Measurements from ENCODE around the gene JMJD8. TPM values are rescaled to one million over a fixed set of nuclear protein-coding genes. Genes with fewer than 3 reads are reported as not detected.

Gene JMJD8
- total RNA-seq, 1 experiment from 2014 or later = 90.5 TPM

- Mint-ChIP-seq H3K4me3 (ENCODE audit: low read depth, unreplicated experiment) (peak overlapping the region; percentile 76), H3K4me1 (ENCODE audit: low read depth, unreplicated experiment) (peaks cover 30% of the 10 kb centered on the region), H3K9me3 (ENCODE audit: low read depth, unreplicated experiment) (no peaks in the 10 kb centered on the region), H3K36me3 (ENCODE audit: insufficient read depth, unreplicated experiment) (peaks cover 69% of the 10 kb centered on the region), H3K27me3 (ENCODE audit: unreplicated experiment) (no peaks in the 10 kb centered on the region), H3K27ac (ENCODE audit: unreplicated experiment) (no peak overlapping the region)
- no TSS peak for BruUV-seq (replicated peaks)
- CTCF ChIA-PET = no interaction called here
- no peak for TF ChIP-seq CTCF (IDR thresholded peaks at IDR 0.05; ENCODE audit: unreplicated experiment)
- DNase-seq = no peak
- intact Hi-C loops (cut with micrococcal nuclease; ENCODE audit: unreplicated experiment) = no loop called here
These were observed 41.1 kb downstream of the JMJD8 start for GRCh38 chr16:643050-643368.

GRCh38 chr16:642189-643049 lies 41.7 kb downstream of the JMJD8 start:
- BruUV-seq (replicated peaks) = TSS peak; percentile 31
- intact Hi-C loops (cut with micrococcal nuclease; ENCODE audit: unreplicated experiment) = no loop called here
- DNase-seq = peak; percentile 69
- Mint-ChIP-seq H3K4me1 (ENCODE audit: low read depth, unreplicated experiment) (peaks cover 30% of the 10 kb centered on the region), H3K4me3 (ENCODE audit: low read depth, unreplicated experiment) (peak overlapping the region; percentile 76), H3K9me3 (ENCODE audit: low read depth, unreplicated experiment) (no peaks in the 10 kb centered on the region), H3K27ac (ENCODE audit: unreplicated experiment) (no peak overlapping the region), H3K27me3 (ENCODE audit: unreplicated experiment) (no peaks in the 10 kb centered on the region), H3K36me3 (ENCODE audit: insufficient read depth, unreplicated experiment) (peaks cover 71% of the 10 kb centered on the region)
- no peak for TF ChIP-seq CTCF (IDR thresholded peaks at IDR 0.05; ENCODE audit: unreplicated experiment)
- CTCF ChIA-PET = no interaction called here

GRCh38 chr16:641326-642188 lies 42.6 kb downstream of the JMJD8 start, which contains the start of gene MCRIP2:
TSS of gene MCRIP2 (plus strand) at chr16:641828. CDS start at chr16:641992, 164 bp downstream.
- intact Hi-C loops (cut with micrococcal nuclease; ENCODE audit: unreplicated experiment) = no loop called here

More at GRCh38 chr16:641326-642188, 42.6 kb downstream of the JMJD8 start, which contains the start of gene MCRIP2:
- peak; percentile 93 for DNase-seq
- Mint-ChIP-seq H3K4me1 (ENCODE audit: low read depth, unreplicated experiment) (peaks cover 35% of the 10 kb centered on the region), H3K27ac (ENCODE audit: unreplicated experiment) (no peak within 1 kb of the TSS), H3K36me3 (ENCODE audit: insufficient read depth, unreplicated experiment) (peaks cover 71% of the 10 kb centered on the region), H3K27me3 (ENCODE audit: unreplicated experiment) (no peaks in the 10 kb centered on the region), H3K4me3 (ENCODE audit: low read depth, unreplicated experiment) (peak within 1 kb of the TSS; percentile 76), H3K9me3 (ENCODE audit: low read depth, unreplicated experiment) (no peaks in the 10 kb centered on the region)
- TF ChIP-seq CTCF (IDR thresholded peaks at IDR 0.05; ENCODE audit: unreplicated experiment) = no peak
- BruUV-seq (replicated peaks) = no TSS peak
- CTCF ChIA-PET = no interaction called here

Measured in Calu3 (cell line).